HepG2 (cell line): ENCODE data around the gene RNGTT. TPM values are rescaled to one million over a fixed set of nuclear protein-coding genes. Genes with fewer than 3 reads are reported as not detected.

Experiments
- ATAC-seq: fragments of 200-7000 bp; cut with Tn5 transposase; 3 replicates; pipeline ENCODE4 v1.9.1; 2020; ENCODE audit warnings: mild to moderate bottlenecking, moderate library complexity
- BruUV-seq: library from RNA; stranded (reverse); fragments of 400-500 nt; replicated peaks from 2 replicates; lab custom pipeline; 2021; lab: Mats Ljungman, UMichigan
- CTCF ChIA-PET: fragments of 300-600 bp; formaldehyde crosslinking; extraction: SDS; loops from one replicate; lab custom pipeline; 2021; ENCODE audit warnings: low total read pairs, inconsistent platforms, low intra/inter-chr PET ratio; lab: Yijun Ruan, JAX
- POLR2A ChIA-PET: fragments of 350-600 bp; sonication (Branson Sonifier 250); formaldehyde crosslinking; loops from one replicate; lab custom pipeline; 2020; ENCODE audit warnings: antibody characterized with exemption, inconsistent platforms; lab: Yijun Ruan, JAX
- DNase-seq: peaks from one replicate; pipeline ENCODE4 v3.0.0-alpha.2; 2015; ENCODE audit warnings: low spot score
- FAIRE-seq: peaks from 3 replicates; lab custom pipeline; 2011; peaks lifted over from hg19 to GRCh38; lab: Jason Lieb, UNC
- H2AFZ ChIP-seq: one replicate; pipeline ENCODE4 v1.6.1; 2011; ENCODE audit warnings: low read length, inconsistent platforms
- H3K27ac ChIP-seq: fragments of 300-600 bp; 3 replicates; pipeline ENCODE4 v1.8.0; 2011; ENCODE audit warnings: mixed run types, mild to moderate bottlenecking, mixed read lengths, low read length, inconsistent platforms; ENCODE audit not compliant: insufficient read depth; ENCODE audit errors: extremely low read length
- H3K27me3 ChIP-seq, 2 experiments: fragments of 200-600 bp in 1 of 2; 2 replicates in 1 of 2; 3 replicates in 1 of 2; pipeline versions ENCODE4 v1.6.0 to v1.8.0; 2011; ENCODE audit warnings: low read length in 2 of 2, mild to moderate bottlenecking in 2 of 2, moderate library complexity in 2 of 2, inconsistent platforms in 1 of 2; ENCODE audit not compliant: insufficient read depth in 2 of 2, control insufficient read depth in 1 of 2
- H3K36me3 ChIP-seq, 2 experiments: fragments of 200-600 bp in 1 of 2; replicated peaks in 1 of 2; 2 replicates in 1 of 2; 3 replicates in 1 of 2; pipeline versions ENCODE4 v1.5.1 to v1.8.0; 2011; ENCODE audit warnings: low read length in 2 of 2, inconsistent platforms in 1 of 2; ENCODE audit not compliant: insufficient read depth in 2 of 2, control insufficient read depth in 1 of 2
- H3K4me1 ChIP-seq: 2 replicates; pipeline ENCODE4 v1.5.1; 2012; ENCODE audit warnings: low read length, inconsistent platforms; ENCODE audit not compliant: insufficient read depth
- H3K4me2 ChIP-seq: 2 replicates; pipeline ENCODE4 v1.6.0; 2011; ENCODE audit warnings: low read depth, low read length, inconsistent platforms
- H3K4me3 ChIP-seq, 3 experiments: fragments of 200-600 bp in 1 of 3; sonication (generic), shearing (Covaris generic) in 1 of 3; replicated peaks in 1 of 3; 2 replicates each; pipeline ENCODE4 v1.5.1; 2011 to 2016; ENCODE audit warnings: low read length in 3 of 3, inconsistent platforms in 2 of 3, low read depth in 2 of 3, mild to moderate bottlenecking in 2 of 3, control low read depth in 1 of 3, mixed read lengths in 1 of 3; ENCODE audit not compliant: insufficient read depth in 1 of 3
- H3K79me2 ChIP-seq: one replicate; pipeline ENCODE4 v1.6.1; 2011; ENCODE audit warnings: low read length, inconsistent platforms; ENCODE audit not compliant: insufficient read depth
- H3K9ac ChIP-seq: 2 replicates; pipeline ENCODE4 v1.6.0; 2011; ENCODE audit warnings: mild to moderate bottlenecking, low read depth, low read length, inconsistent platforms; ENCODE audit not compliant: insufficient read depth
- H3K9me3 ChIP-seq: 2 replicates; pipeline ENCODE4 v1.5.1; 2012; ENCODE audit warnings: mild to moderate bottlenecking, low read length
- H4K20me1 ChIP-seq: 2 replicates; pipeline ENCODE4 v1.6.0; 2011; ENCODE audit warnings: inconsistent platforms, mild to moderate bottlenecking, low read length, moderate library complexity; ENCODE audit not compliant: insufficient read depth
- CEBPB ChIP-seq: IDR thresholded peaks from 2 replicates; pipeline ENCODE4 v1.6.1; 2011; ENCODE audit warnings: low read depth, low read length, improper control_type of control experiment, borderline replicate concordance
- DMAP1 ChIP-seq: IDR thresholded peaks from 2 replicates; pipeline ENCODE4 v1.6.1; 2016
- HMG20B ChIP-seq: conservative IDR thresholded peaks from 2 replicates; pipeline ENCODE4 v1.6.1; 2016; ENCODE audit warnings: missing genetic modification reagents, missing compliant biosample characterization
- HNRNPK ChIP-seq: fragments of 200-400 bp; formaldehyde crosslinking; IDR thresholded peaks from 2 replicates; pipeline ENCODE4 v1.6.1; 2018; ENCODE audit warnings: low read length, low read depth, moderate library complexity, mild to moderate bottlenecking; ENCODE audit not compliant: poor library complexity, severe bottlenecking
- KDM2A ChIP-seq: sonication (generic); formaldehyde crosslinking; IDR thresholded peaks from 2 replicates; pipeline ENCODE4 v1.4.0; 2020; ENCODE audit warnings: low read depth, missing genetic modification reagents, borderline replicate concordance
- KDM3A ChIP-seq: IDR thresholded peaks from 2 replicates; pipeline ENCODE4 v1.6.1; 2018; ENCODE audit warnings: low read depth, missing compliant biosample characterization
- MEIS2 ChIP-seq: sonication (generic); formaldehyde crosslinking; IDR thresholded peaks from 2 replicates; pipeline ENCODE4 v1.9.0; 2021; ENCODE audit warnings: mild to moderate bottlenecking, missing genetic modification reagents
- NFKB2 ChIP-seq: sonication (generic); formaldehyde crosslinking; IDR thresholded peaks from 2 replicates; pipeline ENCODE4 v1.4.0; 2020; ENCODE audit warnings: missing genetic modification reagents, borderline replicate concordance
- RNF2 ChIP-seq: fragments of 450-650 bp; conservative IDR thresholded peaks from 2 replicates; pipeline ENCODE4 v1.6.1; 2016; ENCODE audit warnings: low read depth
- SMC3 ChIP-seq: IDR thresholded peaks from 2 replicates; pipeline ENCODE4 v1.6.1; 2011; ENCODE audit warnings: low read length, improper control_type of control experiment
- TAF1 ChIP-seq: sonication (generic); formaldehyde crosslinking; IDR thresholded peaks from 2 replicates; pipeline ENCODE4 v1.4.0; 2020; ENCODE audit warnings: missing genetic modification reagents
- TSC22D2 ChIP-seq: sonication (generic); formaldehyde crosslinking; IDR thresholded peaks from 2 replicates; pipeline ENCODE4 v1.5.1; 2020; ENCODE audit warnings: missing genetic modification reagents, mild to moderate bottlenecking, borderline replicate concordance
- ZFP36L2 ChIP-seq: sonication (generic); formaldehyde crosslinking; IDR thresholded peaks from 2 replicates; pipeline ENCODE4 v1.4.0; 2020; ENCODE audit warnings: missing genetic modification reagents
- WGBS: methylation state at CpG from one replicate; pipeline ENCODE4 v1.1.6; 2017; ENCODE audit warnings: low lambda C conversion rate; 5-methylcytosine and 5-hydroxymethylcytosine counted together
- in situ Hi-C: cut with HindIII; loops from 2 replicates; pipeline ENCODE4 v1.10.0; 2017; ENCODE audit warnings: low pct_unique_long_range_greater_than_20kb; ENCODE audit not compliant: extremely low pct_ligation_motif_present
- intact Hi-C: fragments of 100-400 bp; cut with micrococcal nuclease; formaldehyde crosslinking; loops from one replicate; pipeline ENCODE4 v1.10.0; 2022; ENCODE audit not compliant: unreplicated experiment
- polyA plus RNA-seq, 8 experiments: library from polyadenylated mRNA; depleted of rRNA in 3 of 8; stranded (reverse) in 7 of 8; unstranded in 1 of 8; fragments of >200 nt; fragmentation: Illumina TruSeq in 4 of 8; extraction: Trizol in 4 of 8; gene quantifications; 2 replicates each; pipeline versions ENCODE4 v1.2.1 to v1.2.3, GENCODE V29; 2011 to 2016; ENCODE audit warnings: low read depth in 4 of 8, missing spikeins in 1 of 8, mixed read lengths in 1 of 8; ENCODE audit not compliant: insufficient read depth in 1 of 8
- total RNA-seq, 5 experiments: library from RNA; depleted of rRNA; stranded (reverse); fragments of >200 nt; fragmentation: Illumina TruSeq; extraction: Trizol; gene quantifications; 2 replicates each; pipeline ENCODE4 v1.2.3, GENCODE V29; 2016; ENCODE audit warnings: low read depth in 1 of 5
- TF ChIP-seq, protein P1 (sequence below): sonication (generic); formaldehyde crosslinking; IDR thresholded peaks from 2 replicates; pipeline ENCODE4 v1.5.1; 2020; ENCODE audit warnings: mild to moderate bottlenecking, moderate library complexity, missing genetic modification reagents
- TF ChIP-seq, protein P2 (sequence below): sonication (generic); formaldehyde crosslinking; IDR thresholded peaks from 2 replicates; pipeline ENCODE4 v1.4.0; 2020; ENCODE audit warnings: missing genetic modification reagents
- TF ChIP-seq, protein P3 (sequence below): sonication (generic); formaldehyde crosslinking; IDR thresholded peaks from 2 replicates; pipeline ENCODE4 v1.9.0; 2021; ENCODE audit warnings: missing genetic modification reagents, mild to moderate bottlenecking, borderline replicate concordance

RNGTT gene
- total and polyA plus RNA-seq, 2 of the 13 experiments (the other 11 are each of a cell fraction or from before 2014, with no cell fraction given) = 6.0 to 22.6 TPM

DNA sequence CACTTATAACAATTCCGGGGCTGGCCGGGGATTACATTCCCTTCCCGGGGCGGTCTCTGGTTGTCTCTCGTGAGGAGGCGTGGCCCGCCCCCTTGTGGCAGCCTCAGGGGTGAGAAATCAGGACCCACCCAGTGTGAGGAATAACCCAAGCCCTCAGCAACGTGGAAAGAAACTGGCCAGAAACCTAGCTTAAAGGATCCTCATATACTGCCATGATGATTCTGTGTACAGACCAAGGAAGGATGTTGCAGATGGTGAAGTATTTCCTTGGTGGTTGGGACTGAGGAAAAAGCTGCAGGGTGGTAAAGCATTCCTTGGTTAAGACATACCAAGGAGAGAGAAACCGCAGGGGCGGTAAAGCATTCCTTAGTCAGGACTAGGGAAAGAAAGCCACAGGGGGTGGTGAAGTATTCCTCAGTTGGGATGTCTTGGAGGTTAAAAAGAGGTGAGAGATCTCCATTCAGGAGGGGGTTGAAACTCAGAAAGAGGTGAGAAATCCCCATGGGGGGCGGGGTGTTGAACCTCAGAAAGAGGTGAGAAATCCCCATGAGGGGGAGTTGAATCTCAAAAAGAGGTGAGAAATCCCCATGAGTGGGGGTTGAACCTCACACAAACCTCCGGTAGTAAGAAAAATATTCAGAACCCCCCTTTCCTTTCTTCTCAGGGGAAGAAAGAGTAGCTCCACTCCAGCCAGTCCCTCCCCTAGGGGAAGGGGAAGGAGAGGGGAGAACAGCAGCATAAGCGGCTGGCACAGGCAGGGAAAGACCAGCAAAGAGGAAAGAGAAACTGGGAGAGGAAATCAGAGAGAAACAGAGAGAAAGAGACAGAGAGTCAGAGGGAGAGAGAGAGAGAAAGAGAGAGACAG lies 238.1 kb downstream of the RNGTT start (continued):
- TF ChIP-seq SMC3 (peak; percentile 23; the same call in 1 of the 2 replicates), HNRNPK (no peak), CEBPB (no peak), KDM2A (CRISPR knock-in tag) (no peak)
- TF ChIP-seq, protein P1, sequence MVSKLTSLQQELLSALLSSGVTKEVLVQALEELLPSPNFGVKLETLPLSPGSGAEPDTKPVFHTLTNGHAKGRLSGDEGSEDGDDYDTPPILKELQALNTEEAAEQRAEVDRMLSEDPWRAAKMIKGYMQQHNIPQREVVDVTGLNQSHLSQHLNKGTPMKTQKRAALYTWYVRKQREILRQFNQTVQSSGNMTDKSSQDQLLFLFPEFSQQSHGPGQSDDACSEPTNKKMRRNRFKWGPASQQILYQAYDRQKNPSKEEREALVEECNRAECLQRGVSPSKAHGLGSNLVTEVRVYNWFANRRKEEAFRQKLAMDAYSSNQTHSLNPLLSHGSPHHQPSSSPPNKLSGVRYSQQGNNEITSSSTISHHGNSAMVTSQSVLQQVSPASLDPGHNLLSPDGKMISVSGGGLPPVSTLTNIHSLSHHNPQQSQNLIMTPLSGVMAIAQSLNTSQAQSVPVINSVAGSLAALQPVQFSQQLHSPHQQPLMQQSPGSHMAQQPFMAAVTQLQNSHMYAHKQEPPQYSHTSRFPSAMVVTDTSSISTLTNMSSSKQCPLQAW (CRISPR knock-in tag) = 0 out of 2 replicates have a peak, but pooled peaks have one; percentile 19
- TF ChIP-seq, protein P2, sequence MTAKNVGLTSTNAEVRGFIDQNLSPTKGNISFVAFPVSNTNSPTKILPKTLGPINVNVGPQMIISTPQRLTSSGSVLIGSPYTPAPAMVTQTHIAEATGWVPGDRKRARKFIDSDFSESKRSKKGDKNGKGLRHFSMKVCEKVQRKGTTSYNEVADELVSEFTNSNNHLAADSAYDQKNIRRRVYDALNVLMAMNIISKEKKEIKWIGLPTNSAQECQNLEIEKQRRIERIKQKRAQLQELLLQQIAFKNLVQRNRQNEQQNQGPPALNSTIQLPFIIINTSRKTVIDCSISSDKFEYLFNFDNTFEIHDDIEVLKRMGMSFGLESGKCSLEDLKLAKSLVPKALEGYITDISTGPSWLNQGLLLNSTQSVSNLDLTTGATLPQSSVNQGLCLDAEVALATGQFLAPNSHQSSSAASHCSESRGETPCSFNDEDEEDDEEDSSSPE = no peak

DNA sequence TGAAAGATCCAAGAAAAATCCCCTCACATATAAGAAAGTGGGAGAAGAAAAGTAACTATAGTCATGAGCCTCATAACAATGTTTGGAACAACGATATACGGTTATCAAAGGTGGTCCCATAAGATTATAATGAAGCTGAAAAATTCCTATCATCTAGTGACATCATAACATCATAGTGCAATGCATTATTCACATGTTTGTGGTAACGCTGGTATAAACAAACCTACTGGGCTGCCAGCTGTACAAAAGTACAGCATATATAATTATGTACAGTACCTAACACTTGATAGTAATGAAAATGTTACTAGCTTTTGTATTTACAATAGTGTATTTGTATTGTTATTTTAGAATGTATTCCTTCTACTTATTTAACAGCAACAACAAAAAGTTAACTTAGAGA lies 240.7 kb downstream of the RNGTT start:
- ChIA-PET POLR2A (no interaction called here), CTCF (no interaction called here)
- Histone ChIP-seq H3K27me3 (no peaks in the 10 kb centered on the region), H4K20me1 (no peaks in the 10 kb centered on the region), H3K9me3 (no peaks in the 10 kb centered on the region), H3K4me3 (no peak overlapping the region), H3K79me2 (no peaks in the 10 kb centered on the region), H3K36me3 (no peaks in the 10 kb centered on the region), H3K27ac (no peak overlapping the region), H3K9ac (no peak overlapping the region), H3K4me2 (no peak overlapping the region), H2AFZ (no peak overlapping the region), H3K4me1 (no peaks in the 10 kb centered on the region)
- WGBS = 97% methylated on average over 3 of the region's 3 CpGs
- BruUV-seq = no TSS peak
- DNase-seq (no peak), FAIRE-seq (no peak), ATAC-seq (no peak)
- intact Hi-C loops = no loop called here
- in situ Hi-C loops = no loop called here
- TF ChIP-seq, protein P3, sequence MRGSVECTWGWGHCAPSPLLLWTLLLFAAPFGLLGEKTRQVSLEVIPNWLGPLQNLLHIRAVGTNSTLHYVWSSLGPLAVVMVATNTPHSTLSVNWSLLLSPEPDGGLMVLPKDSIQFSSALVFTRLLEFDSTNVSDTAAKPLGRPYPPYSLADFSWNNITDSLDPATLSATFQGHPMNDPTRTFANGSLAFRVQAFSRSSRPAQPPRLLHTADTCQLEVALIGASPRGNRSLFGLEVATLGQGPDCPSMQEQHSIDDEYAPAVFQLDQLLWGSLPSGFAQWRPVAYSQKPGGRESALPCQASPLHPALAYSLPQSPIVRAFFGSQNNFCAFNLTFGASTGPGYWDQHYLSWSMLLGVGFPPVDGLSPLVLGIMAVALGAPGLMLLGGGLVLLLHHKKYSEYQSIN = no peak
- no peak for TF ChIP-seq MEIS2 (CRISPR knock-in tag)
- no peak for TF ChIP-seq HMG20B (CRISPR knock-in tag)
- no peak for TF ChIP-seq RNF2
- no peak for TF ChIP-seq DMAP1 (CRISPR knock-in tag)
- TF ChIP-seq ZFP36L2 (CRISPR knock-in tag) = no peak
- no peak for TF ChIP-seq NFKB2
- no peak for TF ChIP-seq TSC22D2
- TF ChIP-seq TAF1 = no peak
- TF ChIP-seq KDM3A (CRISPR knock-in tag) = no peak
